HEK293 (cell line): ENCODE measurements around the gene MEAF6.

Experiments
- FEZF1 ChIP-seq: fragments of 450-650 bp; formaldehyde crosslinking; IDR thresholded peaks from 2 replicates; pipeline ENCODE4 v1.5.1; 2016; ENCODE audit warnings: missing biosample characterization, missing genetic modification characterization
- GFI1B ChIP-seq: fragments of 450-650 bp; formaldehyde crosslinking; IDR thresholded peaks from 2 replicates; pipeline ENCODE4 v1.5.1; 2016; ENCODE audit warnings: missing biosample characterization, missing genetic modification characterization
- GLI4 ChIP-seq: fragments of 450-650 bp; formaldehyde crosslinking; IDR thresholded peaks from 2 replicates; pipeline ENCODE4 v1.5.1; 2016; ENCODE audit warnings: missing biosample characterization, missing genetic modification characterization
- GLIS2 ChIP-seq: fragments of 450-650 bp; formaldehyde crosslinking; IDR thresholded peaks from 2 replicates; pipeline ENCODE4 v1.5.1; 2016; ENCODE audit warnings: missing biosample characterization, missing genetic modification characterization
- HOXA7 ChIP-seq: sonication (generic); formaldehyde crosslinking; IDR thresholded peaks from 2 replicates; pipeline ENCODE4 v1.8.1; 2022; ENCODE audit warnings: missing genetic modification reagents, borderline replicate concordance
- HOXC10 ChIP-seq: sonication (generic); formaldehyde crosslinking; IDR thresholded peaks from 2 replicates; pipeline ENCODE4 v1.8.1; 2023; ENCODE audit warnings: mild to moderate bottlenecking, missing genetic modification reagents
- HOXD13 ChIP-seq: sonication (generic); formaldehyde crosslinking; IDR thresholded peaks from 2 replicates; pipeline ENCODE4 v1.8.0; 2022; ENCODE audit warnings: missing genetic modification reagents, borderline replicate concordance
- KLF10 ChIP-seq: fragments of 450-650 bp; IDR thresholded peaks from 2 replicates; pipeline ENCODE4 v1.5.1; 2018; ENCODE audit warnings: missing biosample characterization, mild to moderate bottlenecking, missing genetic modification characterization
- KLF9 ChIP-seq: fragments of 450-650 bp; formaldehyde crosslinking; IDR thresholded peaks from 2 replicates; pipeline ENCODE4 v1.5.1; 2016; ENCODE audit warnings: missing biosample characterization, missing genetic modification characterization, low read depth
- MYNN ChIP-seq: fragments of 450-650 bp; formaldehyde crosslinking; IDR thresholded peaks from 2 replicates; pipeline ENCODE4 v1.5.1; 2016; ENCODE audit warnings: missing biosample characterization, missing genetic modification characterization, borderline replicate concordance
- MZF1 ChIP-seq: fragments of 450-650 bp; formaldehyde crosslinking; IDR thresholded peaks from 2 replicates; pipeline ENCODE4 v1.5.1; 2017; ENCODE audit warnings: missing biosample characterization, missing genetic modification characterization, borderline replicate concordance
- RBAK ChIP-seq: fragments of 450-650 bp; formaldehyde crosslinking; IDR thresholded peaks from 2 replicates; pipeline ENCODE4 v1.5.1; 2016; ENCODE audit warnings: missing biosample characterization, missing genetic modification characterization
- SALL2 ChIP-seq: fragments of 450-650 bp; formaldehyde crosslinking; IDR thresholded peaks from 2 replicates; pipeline ENCODE4 v1.5.0; 2017; ENCODE audit warnings: missing biosample characterization, mild to moderate bottlenecking, missing genetic modification characterization, borderline replicate concordance
- SCRT2 ChIP-seq: fragments of 450-650 bp; formaldehyde crosslinking; IDR thresholded peaks from 2 replicates; pipeline ENCODE4 v1.5.1; 2016; ENCODE audit warnings: missing biosample characterization, missing genetic modification characterization
- ZFP3 ChIP-seq: fragments of 450-650 bp; formaldehyde crosslinking; IDR thresholded peaks from 2 replicates; pipeline ENCODE4 v1.5.1; 2016; ENCODE audit warnings: low read depth, missing biosample characterization, missing genetic modification characterization
- ZIC2 ChIP-seq: fragments of 450-650 bp; formaldehyde crosslinking; IDR thresholded peaks from 2 replicates; pipeline ENCODE4 v1.5.1; 2016; ENCODE audit warnings: missing biosample characterization, missing genetic modification characterization
- ZNF132 ChIP-seq: fragments of 450-650 bp; formaldehyde crosslinking; IDR thresholded peaks from 2 replicates; pipeline ENCODE4 v1.5.1; 2017; ENCODE audit warnings: missing biosample characterization, missing genetic modification characterization, borderline replicate concordance
- ZNF138 ChIP-seq: fragments of 450-650 bp; formaldehyde crosslinking; IDR thresholded peaks from 2 replicates; pipeline ENCODE4 v1.5.1; 2016; ENCODE audit warnings: missing biosample characterization, missing genetic modification characterization, borderline replicate concordance
- ZNF169 ChIP-seq: fragments of 450-650 bp; formaldehyde crosslinking; IDR thresholded peaks from 2 replicates; pipeline ENCODE4 v1.5.1; 2016; ENCODE audit warnings: missing biosample characterization, missing genetic modification characterization
- ZNF19 ChIP-seq: fragments of 450-650 bp; formaldehyde crosslinking; IDR thresholded peaks from 2 replicates; pipeline ENCODE4; 2016; ENCODE audit warnings: missing biosample characterization, missing genetic modification characterization, low read depth
- ZNF248 ChIP-seq: fragments of 450-650 bp; formaldehyde crosslinking; IDR thresholded peaks from 2 replicates; pipeline ENCODE4 v1.5.1; 2017; ENCODE audit warnings: missing biosample characterization, missing genetic modification characterization
- ZNF473 ChIP-seq: fragments of 450-650 bp; formaldehyde crosslinking; IDR thresholded peaks from 2 replicates; pipeline ENCODE4 v1.5.1; 2017; ENCODE audit warnings: missing biosample characterization, missing genetic modification characterization
- ZNF521 ChIP-seq: fragments of 450-650 bp; formaldehyde crosslinking; IDR thresholded peaks from 2 replicates; pipeline ENCODE4 v1.5.1; 2017; ENCODE audit warnings: missing biosample characterization, mild to moderate bottlenecking, missing genetic modification characterization
- ZNF549 ChIP-seq: fragments of 450-650 bp; IDR thresholded peaks from 2 replicates; pipeline ENCODE4 v1.5.1; 2018; ENCODE audit warnings: missing biosample characterization, missing genetic modification characterization, mild to moderate bottlenecking, inconsistent platforms, moderate library complexity
- ZNF600 ChIP-seq: fragments of 450-650 bp; formaldehyde crosslinking; IDR thresholded peaks from 2 replicates; pipeline ENCODE4 v1.5.1; 2016; ENCODE audit warnings: missing biosample characterization, missing genetic modification characterization
- ZNF624 ChIP-seq: fragments of 450-650 bp; formaldehyde crosslinking; IDR thresholded peaks from 2 replicates; pipeline ENCODE4 v1.5.1; 2017; ENCODE audit warnings: missing biosample characterization, missing genetic modification characterization
- ZNF654 ChIP-seq: fragments of 450-650 bp; formaldehyde crosslinking; IDR thresholded peaks from 2 replicates; pipeline ENCODE4 v1.5.1; 2016; ENCODE audit warnings: low read depth, missing biosample characterization, missing genetic modification characterization
- ZNF701 ChIP-seq: fragments of 450-650 bp; formaldehyde crosslinking; IDR thresholded peaks from 2 replicates; pipeline ENCODE4 v1.5.1; 2016; ENCODE audit warnings: missing biosample characterization, missing genetic modification characterization
- ZNF704 ChIP-seq: fragments of 450-650 bp; formaldehyde crosslinking; IDR thresholded peaks from 2 replicates; pipeline ENCODE4 v1.5.1; 2016; ENCODE audit warnings: missing biosample characterization, missing genetic modification characterization
- ZNF707 ChIP-seq: fragments of 450-650 bp; formaldehyde crosslinking; IDR thresholded peaks from 2 replicates; pipeline ENCODE4 v1.5.1; 2016; ENCODE audit warnings: missing biosample characterization, missing genetic modification characterization
- ZNF747 ChIP-seq: fragments of 450-650 bp; formaldehyde crosslinking; IDR thresholded peaks from 2 replicates; pipeline ENCODE4 v1.5.1; 2016; ENCODE audit warnings: missing biosample characterization, missing genetic modification characterization
- ZNF768 ChIP-seq: fragments of 450-650 bp; formaldehyde crosslinking; IDR thresholded peaks from 2 replicates; pipeline ENCODE4 v1.5.1; 2018; ENCODE audit warnings: missing biosample characterization, mild to moderate bottlenecking, missing genetic modification characterization
- ZNF776 ChIP-seq: fragments of 450-650 bp; formaldehyde crosslinking; IDR thresholded peaks from 2 replicates; pipeline ENCODE4 v1.5.0; 2017; ENCODE audit warnings: missing biosample characterization, missing genetic modification characterization, borderline replicate concordance
- ZSCAN4 ChIP-seq: fragments of 450-650 bp; formaldehyde crosslinking; IDR thresholded peaks from 2 replicates; pipeline ENCODE4 v1.5.1; 2017; ENCODE audit warnings: missing biosample characterization, missing genetic modification characterization
- TF ChIP-seq, protein P1 (sequence below): fragments of 450-650 bp; formaldehyde crosslinking; IDR thresholded peaks from 2 replicates; pipeline ENCODE4 v1.5.1; 2016; ENCODE audit warnings: missing biosample characterization, missing genetic modification characterization
- TF ChIP-seq, protein P2 (sequence below): fragments of 450-650 bp; formaldehyde crosslinking; IDR thresholded peaks from 2 replicates; pipeline ENCODE4 v1.5.1; 2016; ENCODE audit warnings: missing biosample characterization, missing genetic modification characterization
- TF ChIP-seq, protein P3 (sequence below): sonication (generic); formaldehyde crosslinking; IDR thresholded peaks from 2 replicates; pipeline ENCODE4 v1.8.1; 2022; ENCODE audit warnings: mild to moderate bottlenecking, moderate library complexity, missing genetic modification reagents

MEAF6 gene

DNA sequence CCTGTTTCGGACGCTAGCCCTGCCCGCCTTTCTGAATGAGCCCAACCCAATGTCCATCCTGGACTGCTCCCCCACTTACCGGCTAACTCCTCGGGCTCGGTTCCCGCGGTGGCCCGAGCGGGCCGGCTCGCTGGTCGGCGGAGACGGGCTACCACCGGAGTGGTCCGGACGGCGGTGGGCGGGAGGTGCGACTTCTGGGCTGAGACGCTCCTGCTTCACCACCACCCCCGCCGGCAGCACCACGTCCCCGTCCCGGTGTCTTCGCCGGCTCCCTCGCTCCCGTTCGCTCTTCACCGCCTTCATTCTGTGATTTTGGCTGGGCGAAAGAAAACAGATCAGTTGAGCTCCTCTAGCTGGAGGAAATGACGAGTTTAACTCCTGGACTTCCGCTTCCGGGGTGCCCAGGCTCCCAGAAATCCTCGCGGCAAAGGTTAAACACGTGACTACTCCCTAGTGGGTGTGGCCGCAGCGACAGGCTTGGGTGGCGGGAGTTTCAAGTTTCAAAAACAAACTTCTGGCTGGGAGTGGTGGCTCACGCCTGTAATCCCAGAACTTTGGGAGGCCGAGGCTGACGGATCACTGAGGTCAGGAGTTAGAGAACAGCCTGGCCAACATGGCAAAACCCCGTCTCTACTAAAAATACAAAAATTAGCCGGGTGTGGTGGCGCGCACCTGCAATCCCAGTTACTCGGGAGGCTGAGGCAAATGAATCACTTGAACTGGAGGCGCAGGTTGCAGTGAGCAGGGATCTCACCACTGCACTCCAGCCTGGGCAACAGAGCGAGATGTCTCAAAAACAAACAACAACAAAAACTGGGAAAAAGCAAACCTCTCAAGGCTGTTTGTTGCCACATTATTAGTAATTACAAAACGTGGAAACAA, 39.6 kb upstream of the MEAF6 start, which contains the start of gene SNIP1 (continued):
- TF ChIP-seq ZNF19: no peak
- no peak for TF ChIP-seq MYNN (tag by site-specific recombination)
- no peak for TF ChIP-seq ZNF521 (tag by site-specific recombination)
- TF ChIP-seq ZNF132 (tag by site-specific recombination): no peak
- TF ChIP-seq ZNF776 (tag by site-specific recombination): no peak
- TF ChIP-seq SCRT2: no peak
- no peak for TF ChIP-seq ZSCAN4 (tag by site-specific recombination)
- TF ChIP-seq ZNF654 (tag by site-specific recombination): no peak
- peak; percentile 98 for TF ChIP-seq KLF9 (tag by site-specific recombination)
- TF ChIP-seq ZNF600: peak; percentile 43
- no peak for TF ChIP-seq FEZF1
- no peak for TF ChIP-seq ZNF473 (tag by site-specific recombination)
- TF ChIP-seq HOXC10 (CRISPR knock-in tag): no peak
- TF ChIP-seq, protein P1, sequence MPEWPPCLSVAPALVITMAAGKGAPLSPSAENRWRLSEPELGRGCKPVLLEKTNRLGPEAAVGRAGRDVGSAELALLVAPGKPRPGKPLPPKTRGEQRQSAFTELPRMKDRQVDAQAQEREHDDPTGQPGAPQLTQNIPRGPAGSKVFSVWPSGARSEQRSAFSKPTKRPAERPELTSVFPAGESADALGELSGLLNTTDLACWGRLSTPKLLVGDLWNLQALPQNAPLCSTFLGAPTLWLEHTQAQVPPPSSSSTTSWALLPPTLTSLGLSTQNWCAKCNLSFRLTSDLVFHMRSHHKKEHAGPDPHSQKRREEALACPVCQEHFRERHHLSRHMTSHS (tag by site-specific recombination): no peak
- TF ChIP-seq ZNF248 (tag by site-specific recombination): no peak
- TF ChIP-seq ZNF747 (tag by site-specific recombination): no peak
- TF ChIP-seq GLIS2: peak; percentile 31; the same call in 1 of the 2 replicates
- TF ChIP-seq ZIC2 (tag by site-specific recombination): no peak
- no peak for TF ChIP-seq ZFP3 (tag by site-specific recombination)
- no peak for TF ChIP-seq HOXD13 (CRISPR knock-in tag)
- TF ChIP-seq ZNF704: no peak
- TF ChIP-seq ZNF138 (tag by site-specific recombination): no peak
- no peak for TF ChIP-seq SALL2 (tag by site-specific recombination)
- peak; percentile 95 for TF ChIP-seq KLF10 (tag by site-specific recombination)
- TF ChIP-seq ZNF549 (tag by site-specific recombination): no peak
- TF ChIP-seq ZNF169 (tag by site-specific recombination): no peak
- no peak for TF ChIP-seq ZNF707
- TF ChIP-seq, protein P2, sequence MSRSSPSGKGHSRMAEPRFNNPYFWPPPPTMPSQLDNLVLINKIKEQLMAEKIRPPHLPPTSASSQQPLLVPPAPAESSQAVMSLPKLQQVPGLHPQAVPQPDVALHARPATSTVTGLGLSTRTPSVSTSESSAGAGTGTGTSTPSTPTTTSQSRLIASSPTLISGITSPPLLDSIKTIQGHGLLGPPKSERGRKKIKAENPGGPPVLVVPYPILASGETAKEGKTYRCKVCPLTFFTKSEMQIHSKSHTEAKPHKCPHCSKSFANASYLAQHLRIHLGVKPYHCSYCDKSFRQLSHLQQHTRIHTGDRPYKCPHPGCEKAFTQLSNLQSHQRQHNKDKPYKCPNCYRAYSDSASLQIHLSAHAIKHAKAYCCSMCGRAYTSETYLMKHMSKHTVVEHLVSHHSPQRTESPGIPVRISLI: no peak
- TF ChIP-seq ZNF768 (tag by site-specific recombination): no peak
- no peak for TF ChIP-seq ZNF624 (tag by site-specific recombination)
- TF ChIP-seq RBAK (tag by site-specific recombination): no peak
- no peak for TF ChIP-seq HOXA7 (CRISPR knock-in tag)
- no peak for TF ChIP-seq MZF1 (tag by site-specific recombination)
- TF ChIP-seq, protein P3, sequence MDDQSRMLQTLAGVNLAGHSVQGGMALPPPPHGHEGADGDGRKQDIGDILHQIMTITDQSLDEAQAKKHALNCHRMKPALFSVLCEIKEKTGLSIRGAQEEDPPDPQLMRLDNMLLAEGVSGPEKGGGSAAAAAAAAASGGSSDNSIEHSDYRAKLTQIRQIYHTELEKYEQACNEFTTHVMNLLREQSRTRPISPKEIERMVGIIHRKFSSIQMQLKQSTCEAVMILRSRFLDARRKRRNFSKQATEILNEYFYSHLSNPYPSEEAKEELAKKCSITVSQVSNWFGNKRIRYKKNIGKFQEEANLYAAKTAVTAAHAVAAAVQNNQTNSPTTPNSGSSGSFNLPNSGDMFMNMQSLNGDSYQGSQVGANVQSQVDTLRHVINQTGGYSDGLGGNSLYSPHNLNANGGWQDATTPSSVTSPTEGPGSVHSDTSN (CRISPR knock-in tag): no peak
- no peak for TF ChIP-seq GFI1B (tag by site-specific recombination)
- TF ChIP-seq GLI4 (tag by site-specific recombination): 0 out of 2 replicates have a peak, but pooled peaks have one; percentile 65
- TF ChIP-seq ZNF701 (tag by site-specific recombination): no peak
